NCI-H1417 treated with DMSO at 0.1 percent for 48 hours (cell line): ENCODE data around the gene ANKRD53.

Source experiments
- DNase-seq: peaks from one replicate; lab custom pipeline; 2025; lab: John Stamatoyannopoulos, UW

ANKRD53 gene

GRCh38 chr2:70966681-70967080, 11.7 kb upstream of the ANKRD53 start:
- DNase-seq: no peak

GRCh38 chr2:70967189-70967588, 11.2 kb upstream of the ANKRD53 start:
- no peak for DNase-seq

- DNase-seq: no peak
These were observed 3.8 kb upstream of the ANKRD53 start for GRCh38 chr2:70974592-70974991.

- no peak for DNase-seq
These were observed 3.2 kb upstream of the ANKRD53 start for GRCh38 chr2:70975237-70975636.

- DNase-seq: peak; percentile 11
These were observed 725 bp upstream of the ANKRD53 start for GRCh38 chr2:70977605-70978205.

- DNase-seq: no peak
These were observed 704 bp downstream of the ANKRD53 start for GRCh38 chr2:70979180-70979488.

GRCh38 chr2:70979626-70980025, 1.2 kb downstream of the ANKRD53 start:
- no peak for DNase-seq

GRCh38 chr2:70981421-70981820, 3.0 kb downstream of the ANKRD53 start:
- no peak for DNase-seq

GRCh38 chr2:70981866-70982810, 3.7 kb downstream of the ANKRD53 start:
- no peak for DNase-seq

GRCh38 chr2:70982971-70983370, 4.5 kb downstream of the ANKRD53 start:
- no peak for DNase-seq

GRCh38 chr2:70983506-70984227, 5.2 kb downstream of the ANKRD53 start:
- DNase-seq: no peak

GRCh38 chr2:70984228-70984575, 5.8 kb downstream of the ANKRD53 start:
- no peak for DNase-seq

GRCh38 chr2:70984576-70985282, 6.3 kb downstream of the ANKRD53 start:
- no peak for DNase-seq

GRCh38 chr2:70985283-70985688, 6.9 kb downstream of the ANKRD53 start:
- no peak for DNase-seq

GRCh38 chr2:70985956-70986355, 7.5 kb downstream of the ANKRD53 start:
- DNase-seq: no peak

GRCh38 chr2:70986499-70987189, 8.2 kb downstream of the ANKRD53 start:
- no peak for DNase-seq

- DNase-seq: no peak
These were observed 9.0 kb downstream of the ANKRD53 start for GRCh38 chr2:70987386-70987785.

GRCh38 chr2:70988151-70988550, 9.7 kb downstream of the ANKRD53 start:
- no peak for DNase-seq

- no peak for DNase-seq
These were observed 10.6 kb downstream of the ANKRD53 start for GRCh38 chr2:70988726-70989648.

- DNase-seq: no peak
These were observed 11.8 kb downstream of the ANKRD53 start for GRCh38 chr2:70990216-70990615.

- no peak for DNase-seq
These were observed 12.7 kb downstream of the ANKRD53 start for GRCh38 chr2:70991142-70991541.
